ENCODE results near the gene OSCP1. TPM values are rescaled to one million over a fixed set of nuclear protein-coding genes. Genes with fewer than 3 reads are reported as not detected.

The OSCP1 gene
- total RNA-seq, 1 experiment from 2014 or later = 3.8 TPM

GRCh38 chr1:36467700-36468455, 17.6 kb upstream of the OSCP1 start:
- Histone ChIP-seq H3K27me3 (ENCODE audit: low read length) (no peaks in the 10 kb centered on the region), H3K4me2 (ENCODE audit: low read length) (no peak overlapping the region), H3K27ac (ENCODE audit: low read length) (no peak overlapping the region), H4K20me1 (ENCODE audit: low read length) (no peaks in the 10 kb centered on the region), H3K79me2 (ENCODE audit: low read length) (peaks cover 13% of the 10 kb centered on the region), H3F3A (ENCODE audit: low read length, unreplicated experiment) (no peaks in the 10 kb centered on the region), H3K4me1 (ENCODE audit: insufficient read depth, low read length) (peaks cover 12% of the 10 kb centered on the region), H3K4me3 (ENCODE audit: low read length) (no peak overlapping the region), H2AFZ (ENCODE audit: low read length) (no peak overlapping the region), H3K9ac (ENCODE audit: low read length) (no peak overlapping the region), H3K9me3 (ENCODE audit: low read length) (no peaks in the 10 kb centered on the region), H3K9me2 (replicated peaks; ENCODE audit: low read length) (no peaks in the 10 kb centered on the region), H3K36me3 (ENCODE audit: low read depth, low read length) (no peaks in the 10 kb centered on the region)
- no peak for TF ChIP-seq EZH2 (IDR thresholded peaks at IDR 0.05; ENCODE audit: low read length, unreplicated experiment)
- TF ChIP-seq CTCF (conservative IDR thresholded peaks at IDR 0.05; ENCODE audit: low read depth, low read length) = no peak
- TF ChIP-seq EZH2phosphoT487 (IDR thresholded peaks at IDR 0.05; ENCODE audit: borderline replicate concordance, low read length) = no peak
- DNase-seq (no peak), ATAC-seq (no peak)
- BruUV-seq (replicated peaks) = no TSS peak
- CTCF ChIA-PET = no interaction called here
- POLR2A ChIA-PET (ENCODE audit: unreplicated experiment) = no interaction called here
- intact Hi-C loops (cut with micrococcal nuclease) = no loop called here

GRCh38 chr1:36467027-36467410, 16.8 kb upstream of the OSCP1 start:
- Histone ChIP-seq H3K27me3 (ENCODE audit: low read length) (no peaks in the 10 kb centered on the region), H3K4me2 (ENCODE audit: low read length) (no peak overlapping the region), H4K20me1 (ENCODE audit: low read length) (no peaks in the 10 kb centered on the region), H3K4me3 (ENCODE audit: low read length) (no peak overlapping the region), H3K4me1 (ENCODE audit: insufficient read depth, low read length) (peaks cover 12% of the 10 kb centered on the region), H3K27ac (ENCODE audit: low read length) (no peak overlapping the region), H3K79me2 (ENCODE audit: low read length) (peaks cover 19% of the 10 kb centered on the region), H3K9ac (ENCODE audit: low read length) (no peak overlapping the region), H3F3A (ENCODE audit: low read length, unreplicated experiment) (no peaks in the 10 kb centered on the region), H3K9me3 (ENCODE audit: low read length) (no peaks in the 10 kb centered on the region), H2AFZ (ENCODE audit: low read length) (no peak overlapping the region), H3K36me3 (ENCODE audit: low read depth, low read length) (peaks cover 5% of the 10 kb centered on the region; the same call in 1 of the 2 replicates), H3K9me2 (replicated peaks; ENCODE audit: low read length) (no peaks in the 10 kb centered on the region)
- DNase-seq = no peak
- intact Hi-C loops (cut with micrococcal nuclease) = no loop called here
- ChIA-PET CTCF (no interaction called here), POLR2A (ENCODE audit: unreplicated experiment) (no interaction called here)
- no peak for TF ChIP-seq CTCF (conservative IDR thresholded peaks at IDR 0.05; ENCODE audit: low read depth, low read length)
- TF ChIP-seq EZH2 (IDR thresholded peaks at IDR 0.05; ENCODE audit: low read length, unreplicated experiment) = no peak
- TF ChIP-seq EZH2phosphoT487 (IDR thresholded peaks at IDR 0.05; ENCODE audit: borderline replicate concordance, low read length) = no peak
- no TSS peak for BruUV-seq (replicated peaks)
- no peak for ATAC-seq

- H3K9ac ChIP-seq (ENCODE audit: low read length) = no peak overlapping the region
- peaks cover 10% of the 10 kb centered on the region; the same call in 1 of the 2 replicates for H3K36me3 ChIP-seq (ENCODE audit: low read depth, low read length)
- ChIA-PET CTCF (no interaction called here), POLR2A (ENCODE audit: unreplicated experiment) (no interaction called here)
- no peaks in the 10 kb centered on the region for H3K9me2 ChIP-seq (replicated peaks; ENCODE audit: low read length)
- no peak for DNase-seq
- H4K20me1 ChIP-seq (ENCODE audit: low read length) = no peaks in the 10 kb centered on the region
- no peak for TF ChIP-seq CTCF (conservative IDR thresholded peaks at IDR 0.05; ENCODE audit: low read depth, low read length)
- TF ChIP-seq EZH2 (IDR thresholded peaks at IDR 0.05; ENCODE audit: low read length, unreplicated experiment) = no peak
- no peak for TF ChIP-seq EZH2phosphoT487 (IDR thresholded peaks at IDR 0.05; ENCODE audit: borderline replicate concordance, low read length)
- intact Hi-C loops (cut with micrococcal nuclease) = no loop called here
- no peak overlapping the region for H3K27ac ChIP-seq (ENCODE audit: low read length)
- no peaks in the 10 kb centered on the region for H3K27me3 ChIP-seq (ENCODE audit: low read length)
- no peak for ATAC-seq
- H3K4me2 ChIP-seq (ENCODE audit: low read length) = no peak overlapping the region
- H2AFZ ChIP-seq (ENCODE audit: low read length) = no peak overlapping the region
- H3K9me3 ChIP-seq (ENCODE audit: low read length) = no peaks in the 10 kb centered on the region
- H3K4me1 ChIP-seq (ENCODE audit: insufficient read depth, low read length) = peaks cover 12% of the 10 kb centered on the region
- BruUV-seq (replicated peaks) = no TSS peak
- H3K4me3 ChIP-seq (ENCODE audit: low read length) = no peak overlapping the region
- no peaks in the 10 kb centered on the region for H3F3A ChIP-seq (ENCODE audit: low read length, unreplicated experiment)
- H3K79me2 ChIP-seq (ENCODE audit: low read length) = peaks cover 19% of the 10 kb centered on the region
Measured at GRCh38 chr1:36466370-36467026, 16.2 kb upstream of the OSCP1 start.

All from PC-3 (cell line).